RWPE1 (cell line): ENCODE measurements around the gene FCRLA.
"Not testable (repeated sequence)": the region's sequence is repeated elsewhere in the genome, so short reads cannot be mapped to it uniquely, and the experiment has no call there.

Experiments used
- CTCF ChIA-PET: fragments of 350-600 bp; sonication (Branson Sonifier 250); formaldehyde crosslinking; extraction: SDS; loops from one replicate; lab custom pipeline; 2021; lab: Yijun Ruan, JAX
- POLR2A ChIA-PET: fragments of 400-600 bp; formaldehyde crosslinking; extraction: SDS; loops from one replicate; lab custom pipeline; 2020; ENCODE audit warnings: antibody characterized with exemption; ENCODE audit not compliant: low non-redundant PET; lab: Yijun Ruan, JAX
- DNase-seq: peaks from one replicate; pipeline ENCODE4 v3.0.0; 2012; ENCODE audit warnings: low spot score
- H3K27ac ChIP-seq: fragments of 450-650 bp; 2 replicates; pipeline ENCODE4 v1.5.1; 2017
- CTCF ChIP-seq: fragments of 450-650 bp; conservative IDR thresholded peaks from 2 replicates; pipeline ENCODE4 v1.5.1; 2017; ENCODE audit warnings: low read depth, mild to moderate bottlenecking

FCRLA gene

GRCh38 chr1:161676441-161676840 is 30.6 kb upstream of the FCRLA start:
- POLR2A ChIA-PET, result no interaction called here
- TF ChIP-seq CTCF, result no peak
- no peak for DNase-seq
- no peak overlapping the region for H3K27ac ChIP-seq
- CTCF ChIA-PET, result no interaction called here

GRCh38 chr1:161676958-161677689 is 29.9 kb upstream of the FCRLA start:
- no peak overlapping the region for H3K27ac ChIP-seq
- TF ChIP-seq CTCF, result no peak
- DNase-seq, result no peak
- ChIA-PET CTCF (no interaction called here), POLR2A (no interaction called here)

GRCh38 chr1:161678500-161678899 is 28.5 kb upstream of the FCRLA start:
- DNase-seq, result no peak
- TF ChIP-seq CTCF, result no peak
- H3K27ac ChIP-seq, result no peak overlapping the region
- ChIA-PET CTCF (no interaction called here), POLR2A (no interaction called here)

- POLR2A ChIA-PET, result no interaction called here
- DNase-seq, result no peak
- H3K27ac ChIP-seq, result no peak overlapping the region
- CTCF ChIA-PET, result interaction anchor here (0.6 kb wide), 1 partner anchor 60 kb away, joined by 3 read pairs; no protein-coding TSS in a partner anchor
- no peak for TF ChIP-seq CTCF
Measured at GRCh38 chr1:161681879-161682278, 25.1 kb upstream of the FCRLA start.

- ChIA-PET POLR2A (no interaction called here), CTCF (interaction anchor here (0.6 kb wide), 1 partner anchor 1331 kb away, joined by 3 read pairs; no protein-coding TSS in a partner anchor)
- no peak overlapping the region for H3K27ac ChIP-seq
- DNase-seq, result no peak
- TF ChIP-seq CTCF, result no peak
Measured at GRCh38 chr1:161688946-161689345, 18.1 kb upstream of the FCRLA start.

GRCh38 chr1:161691846-161692245 is 15.2 kb upstream of the FCRLA start:
- TF ChIP-seq CTCF, result no peak
- ChIA-PET POLR2A (no interaction called here), CTCF (interaction anchor here (0.6 kb wide), 1 partner anchor 204 kb away, joined by 3 read pairs; no protein-coding TSS in a partner anchor)
- DNase-seq, result peak; percentile 9
- no peak overlapping the region for H3K27ac ChIP-seq

- H3K27ac ChIP-seq, DNase-seq, CTCF ChIA-PET, POLR2A ChIA-PET: not testable (repeated sequence)
Measured at GRCh38 chr1:161693020-161693712, 13.9 kb upstream of the FCRLA start.

- POLR2A ChIA-PET, DNase-seq, CTCF ChIA-PET, H3K27ac ChIP-seq: not testable (repeated sequence)
Measured at GRCh38 chr1:161698302-161698701, 8.7 kb upstream of the FCRLA start.
